GM10266 (cell line): ENCODE data around the gene SLC41A3.
A peak's percentile ranks its signal among the peaks of the same experiment; 100 is the strongest.
"Not testable (repeated sequence)": the region's sequence is repeated elsewhere in the genome, so short reads cannot be mapped to it uniquely, and the experiment has no call there.

Experiments
- DNase-seq: peaks from one replicate; pipeline ENCODE4 v3.0.0; 2012; ENCODE audit errors: extremely low spot score
- CTCF ChIP-seq: IDR thresholded peaks from 2 replicates; pipeline ENCODE4 v1.5.1; 2012; ENCODE audit warnings: mild to moderate bottlenecking, low read depth; ENCODE audit not compliant: control insufficient read depth, insufficient read depth; ENCODE audit errors: missing control alignments

SLC41A3 gene

GRCh38 chr3:125961289-125961589 lies 122.7 kb downstream of the SLC41A3 start:
- no peak for TF ChIP-seq CTCF

GRCh38 chr3:125960456-125961288 lies 123.3 kb downstream of the SLC41A3 start:
- no peak for DNase-seq
- no peak for TF ChIP-seq CTCF

More at GRCh38 chr3:125961289-125961589, 122.7 kb downstream of the SLC41A3 start:
- no peak for DNase-seq

GRCh38 chr3:125960066-125960424 lies 123.9 kb downstream of the SLC41A3 start:
- no peak for TF ChIP-seq CTCF
- DNase-seq, result peak; percentile 20

- no peak for DNase-seq
- no peak for TF ChIP-seq CTCF
Measured at GRCh38 chr3:125959317-125960065, 124.4 kb downstream of the SLC41A3 start.

GRCh38 chr3:125958511-125959316 lies 125.2 kb downstream of the SLC41A3 start:
- no peak for TF ChIP-seq CTCF
- DNase-seq, result no peak

- TF ChIP-seq CTCF, result no peak
- no peak for DNase-seq
Measured at GRCh38 chr3:125957674-125958510, 126.0 kb downstream of the SLC41A3 start.

- DNase-seq, result not testable (repeated sequence)
Measured at GRCh38 chr3:125957020-125957419, 126.9 kb downstream of the SLC41A3 start.
